ENCODE measurements around the gene TMEM69.
"Not testable (repeated sequence)": the region's sequence is repeated elsewhere in the genome, so short reads cannot be mapped to it uniquely, and the experiment has no call there.

GRCh38 chr1:45676553-45676952 lies 11.4 kb upstream of the TMEM69 start:
- TF ChIP-seq POLR2A, SPI1, POLR2AphosphoS5, TAF1 (IDR thresholded peaks at IDR 0.05; ENCODE audit: low read depth, low read length): not testable (repeated sequence)

All from GM12891 (cell line).